ENCODE measurements around the gene SNX3.
"Not testable (repeated sequence)": the region's sequence is repeated elsewhere in the genome, so short reads cannot be mapped to it uniquely, and the experiment has no call there.

SNX3 gene

GRCh38 chr6:108263371-108263770 is 2.5 kb upstream of the SNX3 start:
- Histone ChIP-seq H3K27ac (ENCODE audit: low read length) (no peak overlapping the region), H3K4me3 (ENCODE audit: low read length) (no peak overlapping the region), H3K27me3 (ENCODE audit: control insufficient read depth, insufficient read depth, low read length) (no peaks in the 10 kb centered on the region), H3K9me3 (ENCODE audit: control insufficient read depth, insufficient read depth, low read length) (no peaks in the 10 kb centered on the region), H3K4me1 (ENCODE audit: control insufficient read depth, insufficient read depth, low read length) (no peaks in the 10 kb centered on the region), H3K36me3 (ENCODE audit: control insufficient read depth, insufficient read depth, low read length) (no peaks in the 10 kb centered on the region)
- DNase-seq (ENCODE audit: low read depth, low spot score), result no peak
- no CpG with 5 or more reads among the region's 2 CpGs for WGBS (ENCODE audit: insufficient coverage, insufficient read length)

- H3K4me1 ChIP-seq (ENCODE audit: control insufficient read depth, insufficient read depth, low read length), result no peaks in the 10 kb centered on the region
- no CpG with 5 or more reads among the region's 29 CpGs for WGBS (ENCODE audit: insufficient coverage, insufficient read length)
- no peaks in the 10 kb centered on the region for H3K36me3 ChIP-seq (ENCODE audit: control insufficient read depth, insufficient read depth, low read length)
- no peaks in the 10 kb centered on the region for H3K9me3 ChIP-seq (ENCODE audit: control insufficient read depth, insufficient read depth, low read length)
- H3K27ac ChIP-seq (ENCODE audit: low read length), result no peak overlapping the region
- no peak for DNase-seq (ENCODE audit: low read depth, low spot score)
- no peaks in the 10 kb centered on the region for H3K27me3 ChIP-seq (ENCODE audit: control insufficient read depth, insufficient read depth, low read length)
- peak overlapping the region; percentile 94 for H3K4me3 ChIP-seq (ENCODE audit: low read length)
These were observed 573 bp downstream of the SNX3 start for GRCh38 chr6:108260126-108260808.

GRCh38 chr6:108254433-108255410 is 6.1 kb downstream of the SNX3 start:
- Histone ChIP-seq H3K4me1 (ENCODE audit: control insufficient read depth, insufficient read depth, low read length) (no peaks in the 10 kb centered on the region), H3K36me3 (ENCODE audit: control insufficient read depth, insufficient read depth, low read length) (no peaks in the 10 kb centered on the region), H3K27ac (ENCODE audit: low read length) (no peak overlapping the region), H3K9me3 (ENCODE audit: control insufficient read depth, insufficient read depth, low read length) (no peaks in the 10 kb centered on the region), H3K27me3 (ENCODE audit: control insufficient read depth, insufficient read depth, low read length) (no peaks in the 10 kb centered on the region), H3K4me3 (ENCODE audit: low read length) (no peak overlapping the region)
- DNase-seq (ENCODE audit: low read depth, low spot score), result no peak
- no CpG with 5 or more reads among the region's 4 CpGs for WGBS (ENCODE audit: insufficient coverage, insufficient read length)

DNA sequence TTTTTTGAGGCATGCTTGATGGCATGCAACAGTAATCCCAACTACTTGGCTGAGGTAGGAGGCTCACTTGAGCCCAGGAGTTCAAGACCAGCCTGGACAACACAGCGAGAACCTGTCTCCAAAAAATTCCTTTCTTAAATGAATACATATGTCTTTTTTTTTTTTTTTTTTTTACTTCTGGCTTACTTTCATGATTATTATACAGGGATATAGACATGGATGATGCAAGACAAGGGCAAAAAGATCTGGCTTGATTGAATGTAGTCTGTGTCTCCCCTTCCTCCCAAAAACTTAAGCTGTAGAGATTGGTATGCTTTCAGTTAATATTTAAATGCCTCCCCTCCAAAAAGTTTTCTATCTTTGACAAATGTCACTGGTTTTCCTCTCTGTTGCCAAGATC is 7.6 kb downstream of the SNX3 start:
- no peaks in the 10 kb centered on the region for H3K27me3 ChIP-seq (ENCODE audit: control insufficient read depth, insufficient read depth, low read length)
- H3K4me1 ChIP-seq (ENCODE audit: control insufficient read depth, insufficient read depth, low read length), result no peaks in the 10 kb centered on the region
- no peak overlapping the region for H3K4me3 ChIP-seq (ENCODE audit: low read length)
- no peaks in the 10 kb centered on the region for H3K9me3 ChIP-seq (ENCODE audit: control insufficient read depth, insufficient read depth, low read length)
- no peak overlapping the region for H3K27ac ChIP-seq (ENCODE audit: low read length)
- WGBS (ENCODE audit: insufficient coverage, insufficient read length), result no CpG with 5 or more reads among the region's 1 CpG
- H3K36me3 ChIP-seq (ENCODE audit: control insufficient read depth, insufficient read depth, low read length), result no peaks in the 10 kb centered on the region
- no peak for DNase-seq (ENCODE audit: low read depth, low spot score)

DNA sequence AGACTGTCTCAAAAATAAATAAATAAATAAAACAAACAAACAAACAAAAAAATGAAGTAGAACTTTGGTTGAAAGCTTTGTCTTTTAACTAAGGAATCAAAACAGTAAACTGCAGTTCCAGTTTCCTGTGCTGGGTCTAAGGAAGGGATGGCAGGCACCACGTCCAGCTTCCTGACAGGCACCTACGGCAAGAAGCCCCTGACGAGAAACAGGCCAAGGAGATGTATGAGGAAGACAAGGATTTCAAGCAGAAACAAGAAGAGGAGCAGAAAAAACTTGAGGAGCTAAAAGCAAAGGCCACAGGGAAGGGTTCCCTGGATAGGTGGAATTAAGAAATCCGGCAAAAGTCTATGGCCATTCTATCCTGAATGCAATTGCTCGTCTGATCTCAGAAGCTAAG is 8.8 kb downstream of the SNX3 start:
- no CpG with 5 or more reads among the region's 5 CpGs for WGBS (ENCODE audit: insufficient coverage, insufficient read length)
- H3K36me3 ChIP-seq (ENCODE audit: control insufficient read depth, insufficient read depth, low read length), result no peaks in the 10 kb centered on the region

DNA sequence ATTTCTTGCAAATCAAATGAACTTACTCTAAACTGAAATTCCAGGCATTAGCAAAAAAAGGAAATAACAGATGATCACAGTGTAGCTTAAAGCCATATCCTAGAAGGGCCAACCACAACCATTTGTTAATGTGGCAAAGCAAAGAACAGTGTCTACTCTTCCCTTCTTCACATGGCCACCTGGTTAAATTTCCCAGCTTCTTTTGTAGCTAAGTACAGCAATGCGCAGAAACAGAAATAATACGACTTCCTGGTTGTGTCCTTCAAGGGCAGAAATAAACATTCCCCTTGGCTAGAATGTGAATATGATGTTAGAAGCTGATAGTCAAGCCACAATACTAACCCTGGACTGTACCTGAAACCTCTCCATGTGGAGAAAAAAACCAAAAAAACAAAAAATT is 9.6 kb downstream of the SNX3 start:
- DNase-seq (ENCODE audit: low read depth, low spot score), result no peak
- Histone ChIP-seq H3K27ac (ENCODE audit: low read length) (no peak overlapping the region), H3K4me1 (ENCODE audit: control insufficient read depth, insufficient read depth, low read length) (no peaks in the 10 kb centered on the region), H3K4me3 (ENCODE audit: low read length) (no peak overlapping the region), H3K9me3 (ENCODE audit: control insufficient read depth, insufficient read depth, low read length) (no peaks in the 10 kb centered on the region), H3K36me3 (ENCODE audit: control insufficient read depth, insufficient read depth, low read length) (no peaks in the 10 kb centered on the region), H3K27me3 (ENCODE audit: control insufficient read depth, insufficient read depth, low read length) (no peaks in the 10 kb centered on the region)
- WGBS (ENCODE audit: insufficient coverage, insufficient read length), result no CpG with 5 or more reads among the region's 2 CpGs

More for the DNA sequence above, 8.8 kb downstream of the SNX3 start:
- no peak for DNase-seq (ENCODE audit: low read depth, low spot score)
- Histone ChIP-seq H3K27ac (ENCODE audit: low read length) (no peak overlapping the region), H3K4me1 (ENCODE audit: control insufficient read depth, insufficient read depth, low read length) (no peaks in the 10 kb centered on the region), H3K27me3 (ENCODE audit: control insufficient read depth, insufficient read depth, low read length) (no peaks in the 10 kb centered on the region), H3K4me3 (ENCODE audit: low read length) (no peak overlapping the region), H3K9me3 (ENCODE audit: control insufficient read depth, insufficient read depth, low read length) (no peaks in the 10 kb centered on the region)

- H3K27me3 ChIP-seq (ENCODE audit: control insufficient read depth, insufficient read depth, low read length), result no peaks in the 10 kb centered on the region
- H3K4me3 ChIP-seq (ENCODE audit: low read length), result no peak overlapping the region
- H3K27ac ChIP-seq (ENCODE audit: low read length), result no peak overlapping the region
- no peaks in the 10 kb centered on the region for H3K36me3 ChIP-seq (ENCODE audit: control insufficient read depth, insufficient read depth, low read length)
- no CpG with 5 or more reads among the region's 2 CpGs for WGBS (ENCODE audit: insufficient coverage, insufficient read length)
- peak; percentile 25 for DNase-seq (ENCODE audit: low read depth, low spot score)
- no peaks in the 10 kb centered on the region for H3K9me3 ChIP-seq (ENCODE audit: control insufficient read depth, insufficient read depth, low read length)
- no peaks in the 10 kb centered on the region for H3K4me1 ChIP-seq (ENCODE audit: control insufficient read depth, insufficient read depth, low read length)
These were observed 10.5 kb downstream of the SNX3 start for GRCh38 chr6:108250240-108250866.

DNA sequence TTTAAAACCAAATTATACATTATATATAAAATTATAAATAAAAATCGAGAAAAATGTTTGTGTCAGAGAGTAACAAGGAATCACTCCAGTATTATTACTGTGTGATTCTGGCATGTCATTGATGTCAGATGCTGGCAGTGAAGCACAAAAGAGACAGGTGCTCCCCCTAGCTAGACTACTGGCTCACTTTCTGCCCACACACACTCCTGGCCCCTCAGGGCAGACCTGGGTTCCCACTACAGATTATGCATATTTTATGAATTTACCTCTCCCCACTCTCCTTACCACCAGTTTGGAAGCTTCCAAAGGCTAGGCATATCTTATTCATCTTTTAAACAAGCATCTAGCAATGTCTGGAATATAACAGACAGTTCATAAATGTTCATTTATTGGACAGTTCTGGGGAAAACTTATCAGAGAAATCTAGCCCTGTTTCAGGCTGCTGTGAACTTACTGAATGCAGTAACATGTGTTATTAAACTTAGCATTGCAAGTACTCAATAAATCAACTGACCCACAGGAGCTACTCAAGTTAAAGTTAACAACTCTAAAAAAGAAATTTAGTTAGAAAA is 12.8 kb downstream of the SNX3 start:
- Histone ChIP-seq H3K9me3 (ENCODE audit: control insufficient read depth, insufficient read depth, low read length) (no peaks in the 10 kb centered on the region), H3K27ac (ENCODE audit: low read length) (no peak overlapping the region), H3K4me3 (ENCODE audit: low read length) (no peak overlapping the region), H3K36me3 (ENCODE audit: control insufficient read depth, insufficient read depth, low read length) (no peaks in the 10 kb centered on the region), H3K27me3 (ENCODE audit: control insufficient read depth, insufficient read depth, low read length) (no peaks in the 10 kb centered on the region), H3K4me1 (ENCODE audit: control insufficient read depth, insufficient read depth, low read length) (no peaks in the 10 kb centered on the region)
- no CpG with 5 or more reads among the region's 1 CpG for WGBS (ENCODE audit: insufficient coverage, insufficient read length)
- DNase-seq (ENCODE audit: low read depth, low spot score), result no peak

DNA sequence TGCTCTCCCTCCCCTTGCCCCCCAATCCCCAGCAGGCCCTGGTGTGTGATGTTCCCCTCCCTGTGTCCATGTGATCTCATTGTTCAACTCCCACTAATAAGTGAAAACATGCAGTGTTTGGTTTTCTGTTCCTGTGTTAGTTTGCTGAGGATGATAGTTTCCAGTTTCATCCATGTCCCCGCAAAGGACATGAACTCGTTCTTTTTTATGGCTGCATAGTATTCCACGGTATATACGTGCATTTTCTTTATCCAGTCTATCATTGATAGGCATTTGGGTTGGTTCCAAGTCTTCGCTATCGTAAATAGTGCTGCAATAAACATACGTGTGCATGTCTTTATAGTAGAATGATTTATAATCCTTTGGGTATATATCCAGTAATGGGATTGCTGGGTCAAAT is 15.7 kb downstream of the SNX3 start:
- not testable (repeated sequence) for H3K27ac ChIP-seq (ENCODE audit: low read length); H3K4me3 ChIP-seq (ENCODE audit: low read length); H3K9me3 ChIP-seq (ENCODE audit: control insufficient read depth, insufficient read depth, low read length); H3K36me3 ChIP-seq (ENCODE audit: control insufficient read depth, insufficient read depth, low read length); H3K27me3 ChIP-seq (ENCODE audit: control insufficient read depth, insufficient read depth, low read length); DNase-seq (ENCODE audit: low read depth, low spot score); H3K4me1 ChIP-seq (ENCODE audit: control insufficient read depth, insufficient read depth, low read length)
- WGBS (ENCODE audit: insufficient coverage, insufficient read length), result no CpG with 5 or more reads among the region's 7 CpGs

- H3K27me3 ChIP-seq (ENCODE audit: control insufficient read depth, insufficient read depth, low read length), result no peaks in the 10 kb centered on the region
- H3K36me3 ChIP-seq (ENCODE audit: control insufficient read depth, insufficient read depth, low read length), result no peaks in the 10 kb centered on the region
- no peaks in the 10 kb centered on the region for H3K4me1 ChIP-seq (ENCODE audit: control insufficient read depth, insufficient read depth, low read length)
- DNase-seq (ENCODE audit: low read depth, low spot score), result no peak
- no peaks in the 10 kb centered on the region for H3K9me3 ChIP-seq (ENCODE audit: control insufficient read depth, insufficient read depth, low read length)
- no peak overlapping the region for H3K4me3 ChIP-seq (ENCODE audit: low read length)
- no CpG with 5 or more reads among the region's 2 CpGs for WGBS (ENCODE audit: insufficient coverage, insufficient read length)
- H3K27ac ChIP-seq (ENCODE audit: low read length), result no peak overlapping the region
These were observed 17.0 kb downstream of the SNX3 start for GRCh38 chr6:108243836-108244235.
